Activated T-cell treated with anti-CD3 and anti-CD28 coated beads, Interleukin-2, amount 50 U/mL, for 4 hours (primary cell): ENCODE results near the gene KCNIP4. TPM values are rescaled to one million over a fixed set of nuclear protein-coding genes. Genes with fewer than 3 reads are reported as not detected.

ENCODE experiments used
- ATAC-seq, 2 donors: fragments of 200-7000 bp; cut with Tn5 transposase; one replicate each; pipeline ENCODE4 v1.10.0; 2021
- DNase-seq: peaks from one replicate; pipeline ENCODE4 v3.0.0-alpha.2; 2020
- H3K27me3 Mint-ChIP-seq: one replicate; pipeline ENCODE4 v1.8.0; 2021; ENCODE audit warnings: low read depth, mixed read lengths
- H3K36me3 Mint-ChIP-seq: one replicate; pipeline ENCODE4 v1.8.0; 2022; ENCODE audit warnings: mixed read lengths; ENCODE audit not compliant: insufficient read depth
- H3K4me1 Mint-ChIP-seq: one replicate; pipeline ENCODE4 v1.8.0; 2021; ENCODE audit warnings: low read depth, mixed read lengths
- H3K4me3 Mint-ChIP-seq: one replicate; pipeline ENCODE4 v1.8.0; 2021; ENCODE audit warnings: mild to moderate bottlenecking, moderate library complexity, mixed read lengths
- H3K9me3 Mint-ChIP-seq: one replicate; pipeline ENCODE4 v1.8.0; 2021; ENCODE audit warnings: mixed read lengths
- total RNA-seq, 3 donors: library from RNA; stranded (reverse); gene quantifications; one replicate each; pipeline ENCODE4 v1.2.1, GENCODE V29; 2021

Gene KCNIP4
- total RNA-seq, 3 donors from 2014 or later, result not detected

DNA sequence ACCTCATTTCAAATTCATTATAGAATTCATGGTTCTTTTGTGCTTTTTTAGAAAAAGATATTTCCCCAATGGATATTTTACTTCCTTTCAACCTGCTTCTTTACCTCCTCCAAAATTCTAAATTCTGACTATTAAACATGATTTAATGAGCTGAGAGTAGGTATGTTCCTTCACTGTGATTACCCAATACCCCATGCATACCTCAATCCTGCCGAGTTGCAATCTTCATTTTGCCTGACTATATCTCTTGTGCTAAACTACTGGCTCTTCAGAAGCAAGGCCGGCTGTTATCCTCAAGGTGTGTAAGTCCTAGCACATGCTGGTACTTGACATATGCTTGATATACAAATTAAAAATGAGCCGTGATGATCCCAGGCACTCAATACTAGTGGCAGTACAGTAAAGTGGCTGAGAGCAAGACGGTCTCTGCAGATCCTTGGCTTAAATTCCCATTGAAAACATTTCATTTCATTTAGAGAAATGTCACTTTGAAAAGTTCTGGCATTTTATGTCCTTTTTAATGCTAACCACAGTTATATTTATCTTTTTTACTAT, 320.4 kb downstream of the KCNIP4 start:
- Mint-ChIP-seq H3K4me3 (no peak overlapping the region), H3K36me3 (no peaks in the 10 kb centered on the region), H3K4me1 (no peaks in the 10 kb centered on the region), H3K9me3 (no peaks in the 10 kb centered on the region), H3K27me3 (no peaks in the 10 kb centered on the region)
- ATAC-seq (no peak), DNase-seq (no peak)

DNA sequence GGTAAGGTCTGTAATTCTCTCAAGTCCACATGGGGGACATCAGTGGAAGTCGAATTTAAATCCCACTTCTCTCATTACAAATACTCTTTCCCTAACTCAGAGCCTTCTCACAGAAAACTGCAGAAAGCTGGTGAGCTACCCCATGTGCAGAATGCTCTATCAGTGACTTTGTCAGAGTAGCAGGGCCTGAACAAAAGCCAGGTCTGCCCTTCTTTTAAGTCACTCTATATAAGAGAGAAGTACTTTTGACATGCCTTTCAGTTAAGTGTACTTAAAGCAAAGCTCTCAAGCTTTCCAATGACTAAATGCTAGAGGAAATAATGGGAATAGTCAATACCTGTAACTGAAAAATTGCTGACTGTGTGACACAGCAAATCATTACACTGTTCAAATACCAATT, 323.1 kb downstream of the KCNIP4 start:
- ATAC-seq (no peak), DNase-seq (no peak)
- Mint-ChIP-seq H3K36me3 (no peaks in the 10 kb centered on the region), H3K9me3 (no peaks in the 10 kb centered on the region), H3K27me3 (no peaks in the 10 kb centered on the region), H3K4me3 (no peak overlapping the region), H3K4me1 (no peaks in the 10 kb centered on the region)

DNA sequence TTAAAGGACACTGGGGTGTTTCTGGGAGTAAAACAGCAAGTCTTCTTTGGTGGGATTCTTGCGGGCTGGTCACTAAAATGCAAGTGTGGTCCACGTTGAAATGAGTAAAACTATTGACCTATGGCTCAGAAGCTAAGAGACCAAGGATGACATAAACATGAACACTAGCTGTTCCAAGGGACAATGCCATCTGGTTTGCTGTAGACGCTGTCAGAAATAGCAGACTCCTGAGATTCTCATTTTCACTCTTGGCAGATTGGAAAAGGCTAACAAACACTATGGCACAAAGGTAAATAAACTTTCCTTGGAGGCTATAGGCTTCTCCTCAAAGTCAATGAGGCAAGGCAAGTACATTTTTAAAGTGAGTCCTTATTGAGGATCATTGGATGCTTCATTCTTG, 343.6 kb downstream of the KCNIP4 start:
- Mint-ChIP-seq H3K4me1 (no peaks in the 10 kb centered on the region), H3K4me3 (no peak overlapping the region), H3K36me3 (no peaks in the 10 kb centered on the region), H3K9me3 (peaks cover 15% of the 10 kb centered on the region), H3K27me3 (no peaks in the 10 kb centered on the region)
- ATAC-seq, result no peak
- no peak for DNase-seq

DNA sequence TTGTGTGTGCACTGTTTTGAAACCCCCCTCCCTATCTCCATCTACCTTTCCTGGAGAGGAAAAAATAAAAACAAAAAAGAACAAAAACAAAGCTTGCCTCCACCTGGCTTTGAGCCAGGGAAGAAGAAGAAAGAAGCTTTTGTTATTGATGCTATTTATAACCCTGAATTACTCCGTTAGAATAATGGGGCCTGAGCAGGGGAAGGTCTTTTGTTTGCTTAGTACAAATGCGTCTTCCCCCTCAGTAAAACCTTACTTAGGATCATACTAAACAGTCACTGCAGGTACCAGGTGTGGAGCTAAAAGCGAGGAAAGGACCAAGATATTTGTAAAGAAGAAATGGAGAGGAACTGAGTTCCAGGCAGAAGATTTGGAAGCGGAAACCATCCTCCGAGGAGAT, 352.1 kb downstream of the KCNIP4 start:
- DNase-seq (no peak), ATAC-seq (no peak)
- Mint-ChIP-seq H3K27me3 (no peaks in the 10 kb centered on the region), H3K9me3 (peaks cover 10% of the 10 kb centered on the region), H3K4me3 (no peak overlapping the region), H3K4me1 (no peaks in the 10 kb centered on the region), H3K36me3 (no peaks in the 10 kb centered on the region)

DNA sequence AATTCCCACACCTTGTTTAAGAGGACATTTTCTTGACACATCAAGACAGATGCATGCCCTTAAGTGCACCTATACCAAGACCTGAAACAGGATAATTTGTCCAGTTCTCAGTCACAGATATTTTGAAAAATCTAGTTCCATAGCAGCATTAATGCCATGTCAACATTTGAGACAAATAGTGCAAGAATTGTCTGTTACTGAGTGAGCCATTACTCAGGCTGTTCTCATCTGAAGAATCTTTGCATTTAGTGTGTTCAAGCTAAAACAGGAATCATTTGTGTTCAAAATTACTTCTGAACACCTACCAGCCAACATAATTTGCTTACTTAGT, 354.9 kb downstream of the KCNIP4 start:
- Mint-ChIP-seq H3K4me1 (no peaks in the 10 kb centered on the region), H3K27me3 (no peaks in the 10 kb centered on the region), H3K9me3 (peaks cover 10% of the 10 kb centered on the region), H3K4me3 (no peak overlapping the region), H3K36me3 (no peaks in the 10 kb centered on the region)
- no peak for ATAC-seq
- DNase-seq, result no peak

DNA sequence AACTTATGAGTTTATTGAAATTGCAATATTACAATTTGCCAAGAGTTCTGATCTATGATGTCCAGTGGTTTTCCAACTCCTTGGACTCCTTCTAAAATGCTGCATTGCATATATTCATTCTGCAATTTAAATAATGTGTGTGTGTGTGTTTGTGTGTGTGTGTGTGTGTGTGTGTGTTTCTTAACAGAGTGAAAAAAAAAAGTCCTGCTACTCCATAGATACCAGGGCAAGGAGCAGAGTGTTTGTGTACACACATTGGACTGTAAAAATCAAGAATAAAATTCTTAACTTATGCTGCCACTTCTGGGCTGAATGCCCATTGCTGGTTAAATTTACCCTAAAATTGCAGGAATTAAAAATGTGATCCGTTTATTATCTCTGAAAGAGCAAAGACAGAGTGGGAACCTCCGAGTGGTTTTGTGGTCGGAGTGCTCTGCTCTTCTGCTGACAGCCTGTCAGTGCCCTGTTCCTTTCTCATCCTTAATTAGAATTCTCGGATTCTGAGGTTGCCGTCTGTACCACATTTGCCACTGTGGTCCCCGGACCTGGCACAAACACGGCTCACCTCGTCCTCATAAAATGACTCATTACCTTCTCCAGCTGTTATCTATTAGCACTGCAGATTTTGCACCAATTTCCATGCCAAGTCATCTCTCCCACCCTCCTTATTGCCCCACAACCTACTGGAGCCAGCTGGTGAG, 355.5 kb downstream of the KCNIP4 start:
- ATAC-seq, result no peak
- Mint-ChIP-seq H3K4me1 (no peaks in the 10 kb centered on the region), H3K27me3 (no peaks in the 10 kb centered on the region), H3K9me3 (peaks cover 10% of the 10 kb centered on the region), H3K4me3 (no peak overlapping the region), H3K36me3 (no peaks in the 10 kb centered on the region)
- DNase-seq, result no peak

DNA sequence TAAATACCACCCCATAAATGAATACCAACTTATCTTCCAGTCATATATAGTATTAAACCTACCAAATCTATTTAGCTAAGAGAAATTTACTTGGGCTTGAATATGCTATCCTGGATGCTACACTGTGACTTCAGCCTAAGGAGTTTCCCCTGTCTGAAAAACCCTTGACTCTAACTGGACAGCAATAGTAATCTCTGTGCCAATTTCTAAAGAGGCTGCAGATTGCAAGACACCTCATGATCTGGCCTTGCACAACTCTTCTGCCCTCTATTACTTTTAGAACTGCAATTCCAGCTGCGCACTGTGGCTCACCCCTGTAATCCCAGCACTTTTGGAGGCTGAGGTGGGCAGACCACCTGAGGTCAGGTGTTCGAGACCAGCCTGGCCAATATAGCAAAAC, 371.5 kb downstream of the KCNIP4 start:
- H3K9me3 Mint-ChIP-seq, result no peaks in the 10 kb centered on the region
- H3K36me3 Mint-ChIP-seq, result no peaks in the 10 kb centered on the region
- no peak overlapping the region for H3K4me3 Mint-ChIP-seq
- DNase-seq (no peak), ATAC-seq (no peak)
- H3K4me1 Mint-ChIP-seq, result no peaks in the 10 kb centered on the region
- no peaks in the 10 kb centered on the region for H3K27me3 Mint-ChIP-seq

DNA sequence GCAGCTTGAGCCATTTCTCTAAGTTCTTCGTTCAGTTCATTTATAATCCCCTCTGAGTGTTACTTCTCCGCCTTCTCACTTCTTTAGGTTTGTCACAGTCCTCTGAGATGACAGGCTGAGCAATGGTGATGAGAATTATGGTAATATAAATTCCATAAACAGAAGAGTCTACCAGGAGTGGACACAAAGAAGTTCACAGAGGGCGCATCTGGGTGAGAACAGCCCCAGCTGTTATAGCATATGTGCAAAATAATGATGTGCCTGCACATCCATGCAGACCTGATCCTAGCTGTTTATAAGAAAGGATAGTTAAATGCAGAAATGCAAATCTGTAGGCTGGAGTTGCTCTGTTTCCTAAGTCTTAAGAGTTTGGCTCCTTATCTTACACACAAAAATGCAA, 377.5 kb downstream of the KCNIP4 start:
- H3K9me3 Mint-ChIP-seq, result no peaks in the 10 kb centered on the region

DNA sequence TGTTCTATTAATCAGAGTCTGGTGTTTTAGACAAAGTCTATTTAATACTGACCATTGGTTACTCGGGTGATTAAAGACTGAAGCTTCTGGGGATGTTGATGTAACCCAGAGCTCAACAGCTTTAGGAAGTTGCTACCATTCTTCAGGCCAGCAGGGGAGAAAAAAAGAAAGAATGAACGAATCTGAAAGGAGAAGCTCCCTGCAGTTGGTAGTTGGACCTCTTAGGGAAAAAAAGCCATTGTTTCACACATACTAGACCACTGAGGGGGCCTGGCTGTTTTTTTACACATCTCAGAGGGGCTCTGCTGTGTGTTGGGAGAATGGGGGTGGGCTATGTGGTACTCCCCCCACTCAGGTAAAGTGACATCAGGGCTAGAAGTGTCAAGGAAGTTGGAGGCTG, 378.9 kb downstream of the KCNIP4 start:
- ATAC-seq (no peak), DNase-seq (no peak)
- Mint-ChIP-seq H3K36me3 (no peaks in the 10 kb centered on the region), H3K9me3 (no peaks in the 10 kb centered on the region), H3K27me3 (no peaks in the 10 kb centered on the region), H3K4me3 (no peak overlapping the region), H3K4me1 (no peaks in the 10 kb centered on the region)

More for the DNA sequence above, 377.5 kb downstream of the KCNIP4 start:
- Mint-ChIP-seq H3K36me3 (no peaks in the 10 kb centered on the region), H3K4me3 (no peak overlapping the region), H3K4me1 (no peaks in the 10 kb centered on the region), H3K27me3 (no peaks in the 10 kb centered on the region)
- ATAC-seq (no peak), DNase-seq (no peak)

DNA sequence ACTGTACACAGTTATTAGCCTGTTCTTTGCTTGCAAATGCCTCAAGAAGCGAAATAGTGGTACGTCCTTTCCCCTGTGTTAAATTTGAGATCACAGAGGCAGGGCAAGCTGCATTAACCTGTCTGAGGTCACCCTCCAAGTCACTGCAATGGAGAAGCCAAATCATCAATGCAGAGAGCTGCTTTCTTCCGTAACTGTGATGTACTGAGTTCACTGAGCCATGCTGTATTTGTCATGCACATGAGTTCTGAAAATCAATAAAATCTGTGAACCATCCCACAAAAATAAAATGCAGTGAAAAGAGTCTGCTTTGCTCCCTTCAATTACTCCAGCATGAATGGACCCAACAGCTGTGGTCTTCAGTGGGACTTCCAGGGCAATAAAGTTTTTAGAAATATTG, 393.5 kb downstream of the KCNIP4 start:
- Mint-ChIP-seq H3K27me3 (no peaks in the 10 kb centered on the region), H3K4me1 (no peaks in the 10 kb centered on the region), H3K4me3 (no peak overlapping the region), H3K9me3 (peaks cover 3% of the 10 kb centered on the region), H3K36me3 (no peaks in the 10 kb centered on the region)
- DNase-seq (no peak), ATAC-seq (no peak)

DNA sequence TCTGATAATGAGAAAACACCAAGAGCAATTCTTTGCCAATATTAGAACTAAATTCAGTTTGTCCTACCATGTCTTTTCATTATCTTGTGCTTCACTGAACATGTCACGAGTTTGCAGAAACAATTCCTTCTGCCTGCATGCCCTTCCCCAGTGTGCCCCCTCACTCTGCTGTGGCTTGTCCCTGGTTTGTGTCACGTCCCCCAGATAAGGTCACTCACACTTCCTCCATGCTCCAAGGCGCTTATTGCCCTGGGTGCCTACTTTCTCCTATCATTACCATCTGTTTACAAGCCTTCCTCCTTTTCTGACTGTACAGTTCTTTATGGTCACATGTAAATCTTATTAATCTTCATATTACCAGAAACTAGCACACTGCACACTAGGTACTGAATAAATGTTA, 394.1 kb downstream of the KCNIP4 start:
- no peaks in the 10 kb centered on the region for H3K4me1 Mint-ChIP-seq
- ATAC-seq, result no peak
- DNase-seq, result no peak
- H3K9me3 Mint-ChIP-seq, result peaks cover 3% of the 10 kb centered on the region
- no peak overlapping the region for H3K4me3 Mint-ChIP-seq
- H3K36me3 Mint-ChIP-seq, result no peaks in the 10 kb centered on the region
- no peaks in the 10 kb centered on the region for H3K27me3 Mint-ChIP-seq

DNA sequence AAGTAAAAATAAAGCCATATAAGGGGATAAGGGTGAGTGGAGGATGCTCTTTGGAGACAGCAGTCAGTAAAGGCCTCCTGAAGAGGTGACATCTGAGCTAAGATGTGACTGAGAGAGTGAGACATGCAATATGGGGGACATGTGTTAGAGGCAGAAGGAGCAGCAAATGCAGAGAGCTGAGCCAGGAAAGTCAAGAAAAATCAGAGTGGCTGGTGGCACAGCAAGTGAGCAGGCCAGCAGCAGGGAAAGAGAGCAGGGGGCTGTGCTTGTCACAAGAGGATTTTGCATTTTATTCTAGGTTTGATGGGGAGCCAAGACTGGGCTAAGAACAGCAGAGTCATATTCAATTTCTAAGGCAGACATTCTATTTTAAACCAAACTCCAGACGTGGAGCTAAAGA, 394.5 kb downstream of the KCNIP4 start:
- Mint-ChIP-seq H3K9me3 (peaks cover 3% of the 10 kb centered on the region), H3K36me3 (no peaks in the 10 kb centered on the region), H3K27me3 (no peaks in the 10 kb centered on the region), H3K4me1 (no peaks in the 10 kb centered on the region), H3K4me3 (no peak overlapping the region)
- ATAC-seq, result no peak
- DNase-seq, result no peak

DNA sequence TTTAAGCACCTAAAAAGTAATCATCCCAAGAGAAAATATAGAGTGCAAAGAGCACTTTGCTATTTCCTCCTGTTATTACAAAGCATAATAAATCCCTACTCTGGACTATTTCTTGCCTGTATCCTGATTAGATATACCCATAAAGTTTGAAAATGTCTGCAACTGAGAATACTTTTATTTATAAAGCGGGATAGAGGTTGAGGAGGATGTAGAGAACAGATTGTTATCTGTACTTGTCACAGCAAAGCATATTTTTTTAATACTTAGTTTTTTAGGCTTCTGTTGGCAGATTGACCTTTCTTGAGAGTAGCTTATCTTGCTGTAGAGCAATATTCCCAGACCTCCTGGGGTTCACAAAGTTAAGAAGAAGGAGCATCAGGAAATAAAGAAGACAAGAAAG, 396.1 kb downstream of the KCNIP4 start:
- DNase-seq (no peak), ATAC-seq (no peak)
- Mint-ChIP-seq H3K4me1 (no peaks in the 10 kb centered on the region), H3K4me3 (no peak overlapping the region), H3K36me3 (no peaks in the 10 kb centered on the region), H3K9me3 (peaks cover 3% of the 10 kb centered on the region), H3K27me3 (no peaks in the 10 kb centered on the region)

DNA sequence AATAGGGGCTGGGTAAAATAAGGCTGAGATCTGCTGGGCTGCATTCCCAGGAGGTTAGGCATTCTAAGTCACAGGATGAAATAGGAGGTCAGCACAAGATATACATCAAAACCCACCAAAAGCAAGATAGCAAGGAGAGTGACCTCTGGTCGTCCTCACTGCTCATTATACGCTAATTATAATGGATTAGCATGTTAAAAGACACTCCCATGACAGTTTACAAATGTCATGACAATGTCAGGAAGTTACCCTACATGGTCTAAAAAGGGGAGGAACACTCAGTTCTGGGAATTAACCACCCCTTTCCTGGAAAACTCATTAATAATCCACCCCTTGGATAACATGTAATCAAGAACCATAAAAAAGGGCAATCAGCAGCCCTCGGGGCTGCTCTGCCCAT, 403.6 kb downstream of the KCNIP4 start:
- Mint-ChIP-seq H3K4me3 (no peak overlapping the region), H3K27me3 (no peaks in the 10 kb centered on the region), H3K36me3 (no peaks in the 10 kb centered on the region), H3K9me3 (peaks cover 7% of the 10 kb centered on the region), H3K4me1 (no peaks in the 10 kb centered on the region)
- ATAC-seq, result no peak
- DNase-seq, result no peak

DNA sequence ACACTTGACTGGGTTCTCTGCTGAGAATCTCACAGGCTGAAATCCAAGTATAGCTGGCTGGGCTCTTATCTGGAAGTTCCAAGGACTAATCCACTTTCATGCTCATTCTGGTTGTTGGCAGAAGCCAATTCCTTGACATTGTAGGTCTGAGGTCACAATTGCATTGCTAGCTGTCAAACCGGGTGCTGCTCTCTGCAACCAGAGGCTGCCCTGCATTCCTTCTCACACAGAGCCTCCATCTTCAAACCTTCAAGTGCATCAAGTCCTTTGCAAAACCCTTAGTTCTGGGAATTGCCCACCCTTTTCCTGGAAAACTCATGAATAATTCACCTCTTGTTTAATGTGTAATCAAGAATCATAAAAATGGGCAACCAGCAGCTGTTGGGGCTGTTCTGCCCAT, 404.2 kb downstream of the KCNIP4 start:
- H3K4me3 Mint-ChIP-seq, result no peak overlapping the region
- no peaks in the 10 kb centered on the region for H3K36me3 Mint-ChIP-seq
- no peaks in the 10 kb centered on the region for H3K4me1 Mint-ChIP-seq
- DNase-seq (no peak), ATAC-seq (no peak)
- peaks cover 7% of the 10 kb centered on the region for H3K9me3 Mint-ChIP-seq
- H3K27me3 Mint-ChIP-seq, result no peaks in the 10 kb centered on the region

DNA sequence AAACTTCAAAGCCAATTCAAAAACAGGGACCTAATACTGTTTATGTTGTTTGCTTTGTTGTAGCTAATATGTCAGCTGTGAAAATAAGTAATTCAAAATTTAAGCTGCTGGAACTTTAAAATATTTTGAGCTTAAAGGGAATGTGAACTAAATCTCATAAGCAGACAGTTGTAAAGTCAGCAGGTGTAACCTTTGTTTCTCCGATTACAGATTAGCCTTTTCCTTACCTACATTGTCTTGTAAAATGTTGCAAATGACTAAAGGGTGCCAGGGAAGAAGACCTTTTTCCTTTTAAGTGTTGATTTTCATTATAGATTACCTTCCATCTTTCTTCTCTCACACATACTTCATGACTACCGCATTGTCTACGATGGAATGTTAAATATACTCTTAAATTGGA, 405.1 kb downstream of the KCNIP4 start:
- Mint-ChIP-seq H3K4me1 (no peaks in the 10 kb centered on the region), H3K27me3 (no peaks in the 10 kb centered on the region)

More for the DNA sequence above, 405.1 kb downstream of the KCNIP4 start:
- DNase-seq (no peak), ATAC-seq (no peak)
- no peak overlapping the region for H3K4me3 Mint-ChIP-seq
- H3K36me3 Mint-ChIP-seq, result no peaks in the 10 kb centered on the region
- H3K9me3 Mint-ChIP-seq, result peaks cover 7% of the 10 kb centered on the region
